H1 (cell line): ENCODE results near the gene PHETA1. TPM values are rescaled to one million over a fixed set of nuclear protein-coding genes. Genes with fewer than 3 reads are reported as not detected.

Source experiments
- CTCF ChIA-PET: fragments of 300-600 bp; sonication (Branson Sonifier 250); formaldehyde crosslinking; loops from one replicate; lab custom pipeline; 2021; ENCODE audit not compliant: partially characterized antibody; lab: Charles Lee
- POLR2A ChIA-PET: fragments of 300-600 bp; sonication (Branson Sonifier 250); formaldehyde crosslinking; loops from one replicate; lab custom pipeline; 2021; ENCODE audit warnings: inconsistent platforms; ENCODE audit not compliant: partially characterized antibody; lab: Charles Lee
- DNase-seq, 2 experiments: peaks; one replicate each; pipeline versions ENCODE4 v3.0.0 to v3.0.0-alpha.2; 2010 to 2022; ENCODE audit warnings: low spot score in 2 of 2, low read depth in 1 of 2, mixed read lengths in 1 of 2
- FAIRE-seq: peaks from 2 replicates; lab custom pipeline; 2011; peaks lifted over from hg19 to GRCh38; lab: Jason Lieb, UNC
- H2AFZ ChIP-seq: 2 replicates; pipeline ENCODE4 v1.8.1; 2012; ENCODE audit warnings: low read length, inconsistent platforms
- H2AK5ac ChIP-seq: 2 replicates; pipeline ENCODE4 v1.6.1; 2013; ENCODE audit warnings: low read depth, low read length
- H2BK120ac ChIP-seq: replicated peaks from 2 replicates; pipeline ENCODE3; 2013; ENCODE audit warnings: low read depth, low read length, inconsistent platforms
- H2BK12ac ChIP-seq: 2 replicates; pipeline ENCODE4 v1.6.1; 2013; ENCODE audit warnings: low read depth, low read length
- H2BK15ac ChIP-seq: 2 replicates; pipeline ENCODE4 v1.6.1; 2013; ENCODE audit warnings: low read length
- H2BK20ac ChIP-seq: 2 replicates; pipeline ENCODE4 v1.6.1; 2013; ENCODE audit warnings: low read length
- H2BK5ac ChIP-seq: 2 replicates; pipeline ENCODE4 v1.6.1; 2013; ENCODE audit warnings: low read depth, low read length
- H3K14ac ChIP-seq: 2 replicates; pipeline ENCODE4 v1.6.1; 2013; ENCODE audit warnings: inconsistent platforms; ENCODE audit not compliant: insufficient read length
- H3K18ac ChIP-seq: 2 replicates; pipeline ENCODE4 v1.6.1; 2013; ENCODE audit warnings: low read length; ENCODE audit errors: extremely low read depth
- H3K23ac ChIP-seq: 2 replicates; pipeline ENCODE4 v1.6.1; 2013; ENCODE audit warnings: inconsistent platforms; ENCODE audit not compliant: insufficient read length
- H3K23me2 ChIP-seq: 2 replicates; pipeline ENCODE4 v1.6.1; 2013; ENCODE audit warnings: low read depth, low read length
- H3K27ac ChIP-seq: 2 replicates; pipeline ENCODE4 v1.6.1; 2011; ENCODE audit warnings: low read depth, low read length, inconsistent platforms
- H3K27me3 ChIP-seq, 4 experiments: replicated peaks in 1 of 4; 1 replicate in 1 of 4; 2 replicates in 3 of 4; pipeline versions ENCODE4 v1.6.1 to v1.8.1; 2011 to 2013; ENCODE audit warnings: low read length in 3 of 4, mild to moderate bottlenecking in 3 of 4, inconsistent platforms in 2 of 4, mixed read lengths in 2 of 4, moderate library complexity in 1 of 4; ENCODE audit not compliant: control insufficient read depth in 3 of 4, insufficient read depth in 3 of 4; ENCODE audit errors: extremely low read depth in 1 of 4
- H3K36me3 ChIP-seq, 4 experiments: 2 replicates each; pipeline versions ENCODE4 v1.6.1 to v1.8.1; 2011 to 2013; ENCODE audit warnings: mild to moderate bottlenecking in 4 of 4, low read length in 3 of 4, moderate library complexity in 2 of 4, control low read depth in 1 of 4, inconsistent platforms in 1 of 4; ENCODE audit not compliant: insufficient read depth in 4 of 4, control insufficient read depth in 2 of 4
- H3K4ac ChIP-seq: replicated peaks from 2 replicates; pipeline ENCODE3; 2013; ENCODE audit warnings: low read length, low read depth, mixed read lengths, inconsistent platforms; ENCODE audit not compliant: insufficient read length
- H3K4me1 ChIP-seq, 4 experiments: replicated peaks in 1 of 4; 1 replicate in 1 of 4; 2 replicates in 3 of 4; pipeline versions ENCODE4 v1.6.1 to v1.8.1; 2011 to 2013; ENCODE audit warnings: low read length in 3 of 4, inconsistent platforms in 2 of 4, mixed read lengths in 1 of 4; ENCODE audit not compliant: insufficient read depth in 4 of 4, control insufficient read depth in 3 of 4
- H3K4me2 ChIP-seq, 2 experiments: 2 replicates each; pipeline versions ENCODE4 v1.6.1 to v1.8.1; 2011 to 2013; ENCODE audit warnings: low read depth in 2 of 2, low read length in 2 of 2, control low read depth in 1 of 2, inconsistent platforms in 1 of 2, mild to moderate bottlenecking in 1 of 2; ENCODE audit not compliant: insufficient read depth in 1 of 2
- H3K4me3 ChIP-seq, 4 experiments: fragments of 200-600, 300-600 bp in 1 of 4; sonication (generic), shearing (Covaris generic), sonication (Bioruptor Twin) in 1 of 4; 2 replicates each; pipeline versions ENCODE4 v1.5.1 to v1.8.1; 2011 to 2016; ENCODE audit warnings: low read length in 4 of 4, low read depth in 3 of 4, control low read depth in 2 of 4, inconsistent platforms in 2 of 4, mild to moderate bottlenecking in 2 of 4, mixed read lengths in 1 of 4, moderate library complexity in 1 of 4; ENCODE audit not compliant: insufficient read depth in 2 of 4; ENCODE audit errors: extremely low read depth in 1 of 4
- H3K56ac ChIP-seq: replicated peaks from 2 replicates; pipeline ENCODE3; 2013; ENCODE audit warnings: low read depth, mild to moderate bottlenecking, mixed read lengths, low read length, inconsistent platforms; ENCODE audit not compliant: insufficient read length
- H3K79me1 ChIP-seq: 2 replicates; pipeline ENCODE4 v1.6.1; 2013; ENCODE audit warnings: low read depth, low read length, control low read depth
- H3K79me2 ChIP-seq, 2 experiments: 2 replicates each; pipeline versions ENCODE4 v1.6.1 to v1.8.1; 2012 to 2013; ENCODE audit warnings: low read length in 2 of 2, mild to moderate bottlenecking in 2 of 2, inconsistent platforms in 1 of 2; ENCODE audit not compliant: insufficient read depth in 2 of 2, control insufficient read depth in 1 of 2
- H3K9ac ChIP-seq, 4 experiments: replicated peaks in 1 of 4; 1 replicate in 1 of 4; 2 replicates in 3 of 4; pipeline versions ENCODE4 v1.6.1 to v1.8.1; 2011 to 2013; ENCODE audit warnings: low read depth in 3 of 4, low read length in 3 of 4, control low read depth in 2 of 4, mild to moderate bottlenecking in 2 of 4, moderate library complexity in 2 of 4, inconsistent platforms in 1 of 4; ENCODE audit errors: extremely low read depth in 1 of 4
- H3K9me3 ChIP-seq, 2 experiments: 2 replicates each; pipeline versions ENCODE4 v1.6.1 to v1.8.1; 2012 to 2013; ENCODE audit warnings: mild to moderate bottlenecking in 2 of 2, moderate library complexity in 2 of 2, control low read depth in 1 of 2, inconsistent platforms in 1 of 2, low read depth in 1 of 2, low read length in 1 of 2, mixed read lengths in 1 of 2; ENCODE audit not compliant: insufficient read depth in 2 of 2
- H4K20me1 ChIP-seq, 2 experiments: replicated peaks in 1 of 2; 2 replicates each; pipeline versions ENCODE3 to v1.8.1; 2011 to 2013; ENCODE audit warnings: inconsistent platforms in 2 of 2, low read length in 2 of 2, mild to moderate bottlenecking in 1 of 2; ENCODE audit not compliant: insufficient read depth in 2 of 2, control insufficient read depth in 1 of 2
- H4K5ac ChIP-seq: 2 replicates; pipeline ENCODE4 v1.6.1; 2013; ENCODE audit warnings: low read length, low read depth, mixed read lengths, inconsistent platforms; ENCODE audit not compliant: insufficient read length
- H4K8ac ChIP-seq: 2 replicates; pipeline ENCODE4 v1.8.0; 2013; ENCODE audit warnings: mild to moderate bottlenecking, moderate library complexity, low read length, inconsistent platforms; ENCODE audit not compliant: insufficient read depth; ENCODE audit errors: extremely low read depth
- H4K91ac ChIP-seq: replicated peaks from 2 replicates; pipeline ENCODE3; 2013; ENCODE audit warnings: low read length, mixed read lengths, inconsistent platforms; ENCODE audit not compliant: insufficient read length
- ASH2L ChIP-seq: fragments of 200-600, 300-600 bp; sonication (generic); IDR thresholded peaks from one replicate; pipeline ENCODE4 v1.7.1; 2017; ENCODE audit warnings: low read length
- BACH1 ChIP-seq: IDR thresholded peaks from 2 replicates; pipeline ENCODE4 v1.6.1; 2012; ENCODE audit warnings: low read length, improper control_type of control experiment
- EP300 ChIP-seq, 2 experiments: IDR thresholded peaks; 1 replicate in 1 of 2; 2 replicates in 1 of 2; pipeline ENCODE4 v1.6.1; 2011 to 2012; ENCODE audit warnings: low read depth in 2 of 2, low read length in 2 of 2, mild to moderate bottlenecking in 2 of 2, borderline replicate concordance in 1 of 2, inconsistent platforms in 1 of 2, moderate library complexity in 1 of 2
- FOSL1 ChIP-seq: IDR thresholded peaks from 2 replicates; pipeline ENCODE4 v1.6.1; 2011; ENCODE audit warnings: mild to moderate bottlenecking, low read depth, low read length, moderate library complexity; ENCODE audit not compliant: insufficient read depth
- KDM1A ChIP-seq: fragments of 200-600, 300-600 bp; sonication (generic); IDR thresholded peaks from 2 replicates; pipeline ENCODE4 v1.7.1; 2016; ENCODE audit warnings: mild to moderate bottlenecking, low read length, borderline replicate concordance
- MAFK ChIP-seq: IDR thresholded peaks from 2 replicates; pipeline ENCODE4 v1.6.1; 2012; ENCODE audit warnings: low read depth, mild to moderate bottlenecking, improper control_type of control experiment, low read length
- SP2 ChIP-seq: IDR thresholded peaks from 2 replicates; pipeline ENCODE4 v1.6.1; 2012; ENCODE audit warnings: mild to moderate bottlenecking, low read length, inconsistent platforms
- SRF ChIP-seq: IDR thresholded peaks from 2 replicates; pipeline ENCODE4 v1.6.1; 2011; ENCODE audit warnings: mild to moderate bottlenecking, low read depth, low read length, moderate library complexity
- TEAD4 ChIP-seq: IDR thresholded peaks from 2 replicates; pipeline ENCODE4 v1.6.1; 2012; ENCODE audit warnings: low read depth, low read length, inconsistent platforms, mixed read lengths
- ZNF274 ChIP-seq: IDR thresholded peaks from 2 replicates; pipeline ENCODE4 v1.7.0; 2012; ENCODE audit warnings: low read length, borderline replicate concordance; ENCODE audit errors: extremely low read depth
- WGBS, 2 experiments: shearing (Covaris generic) in 1 of 2; methylation state at CpG; one replicate each; pipeline versions ENCODE4 v1.1.6 to v1.1.7; 2013 to 2015; ENCODE audit warnings: low lambda C conversion rate in 2 of 2, mixed read lengths in 2 of 2, inconsistent platforms in 1 of 2, low coverage in 1 of 2, missing lambda C conversion rate in 1 of 2; ENCODE audit not compliant: insufficient replicate concordance in 2 of 2, insufficient coverage in 1 of 2, insufficient read length in 1 of 2; ENCODE audit errors: extremely low coverage in 1 of 2, missing lambda C conversion rate in 1 of 2; 5-methylcytosine and 5-hydroxymethylcytosine counted together
- polyA plus RNA-seq, 7 experiments: library from polyadenylated mRNA; depleted of rRNA in 3 of 7; stranded (reverse) in 5 of 7; unstranded in 2 of 7; fragments of >200 nt in 5 of 7; fragments of 200-250 nt in 2 of 7; gene quantifications; 1 replicate in 5 of 7; 2 replicates in 1 of 7; 4 replicates in 1 of 7; pipeline versions ENCODE4 v1.2.1 to v1.2.3, GENCODE V29; 2011 to 2013; ENCODE audit warnings: missing spikeins in 2 of 7, mixed read lengths in 2 of 7
- total RNA-seq: library from RNA; stranded (reverse); fragmentation: NEBNext Ultra II Directional; extraction: Animal tissue kit (Norgen Biotek cat#: 25700); gene quantifications from 2 replicates; pipeline ENCODE4 v1.2.1, GENCODE V29; 2021
- TF ChIP-seq, protein P1 (sequence below): IDR thresholded peaks from 2 replicates; pipeline ENCODE4 v1.6.1; 2012; ENCODE audit warnings: inconsistent platforms
- TF ChIP-seq, protein P2 (sequence below): IDR thresholded peaks from 2 replicates; pipeline ENCODE4 v1.6.1; 2011; ENCODE audit warnings: low read length, improper control_type of control experiment

PHETA1 gene
- total and polyA plus RNA-seq, 2 of the 8 experiments (the other 6 are each of a cell fraction or from before 2014, with no cell fraction given) = 5.2 to 12.3 TPM

- CTCF ChIA-PET = interaction anchor here (1.1 to 4.6 kb wide), 3 partner anchors 10 to 55 kb away, joined by 3 to 30 read pairs (median 6); no protein-coding TSS in a partner anchor
- POLR2A ChIA-PET = interaction anchor here (0.6 to 1.3 kb wide), 2 partner anchors 25 to 196 kb away, joined by 3 read pairs; no protein-coding TSS in a partner anchor
- H3K79me1 ChIP-seq = no peaks in the 10 kb centered on the region
- TF ChIP-seq, protein P1, sequence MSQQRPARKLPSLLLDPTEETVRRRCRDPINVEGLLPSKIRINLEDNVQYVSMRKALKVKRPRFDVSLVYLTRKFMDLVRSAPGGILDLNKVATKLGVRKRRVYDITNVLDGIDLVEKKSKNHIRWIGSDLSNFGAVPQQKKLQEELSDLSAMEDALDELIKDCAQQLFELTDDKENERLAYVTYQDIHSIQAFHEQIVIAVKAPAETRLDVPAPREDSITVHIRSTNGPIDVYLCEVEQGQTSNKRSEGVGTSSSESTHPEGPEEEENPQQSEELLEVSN = no peak
- no peak for TF ChIP-seq EP300 (IDR thresholded peaks at IDR 0.05; ENCODE audit: borderline replicate concordance in 1 of 2, low read depth in 2 of 2, low read length in 2 of 2)
- TF ChIP-seq ASH2L = no peak
- TF ChIP-seq KDM1A = no peak
- TF ChIP-seq FOSL1 = no peak
- no peak for TF ChIP-seq SP2
- TF ChIP-seq MAFK = no peak
- TF ChIP-seq ZNF274 = no peak
- TF ChIP-seq, protein P2, sequence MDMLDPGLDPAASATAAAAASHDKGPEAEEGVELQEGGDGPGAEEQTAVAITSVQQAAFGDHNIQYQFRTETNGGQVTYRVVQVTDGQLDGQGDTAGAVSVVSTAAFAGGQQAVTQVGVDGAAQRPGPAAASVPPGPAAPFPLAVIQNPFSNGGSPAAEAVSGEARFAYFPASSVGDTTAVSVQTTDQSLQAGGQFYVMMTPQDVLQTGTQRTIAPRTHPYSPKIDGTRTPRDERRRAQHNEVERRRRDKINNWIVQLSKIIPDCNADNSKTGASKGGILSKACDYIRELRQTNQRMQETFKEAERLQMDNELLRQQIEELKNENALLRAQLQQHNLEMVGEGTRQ = no peak
- no peak for TF ChIP-seq SRF
- no peak for TF ChIP-seq TEAD4
- TF ChIP-seq BACH1 = no peak
Observed at GRCh38 chr12:111341426-111342065, 27.3 kb downstream of the PHETA1 start.

More at GRCh38 chr12:111341426-111342065, 27.3 kb downstream of the PHETA1 start:
- DNase-seq (no peak), FAIRE-seq (no peak)
- H3K79me2 ChIP-seq = no peaks in the 10 kb centered on the region
- no peak overlapping the region for H2BK20ac ChIP-seq
- no peak overlapping the region for H3K4me3 ChIP-seq
- H3K27ac ChIP-seq = no peak overlapping the region
- H4K91ac ChIP-seq = no peak overlapping the region
- no peak overlapping the region for H3K14ac ChIP-seq
- no peaks in the 10 kb centered on the region for H3K36me3 ChIP-seq
- H2BK12ac ChIP-seq = no peak overlapping the region
- H2BK120ac ChIP-seq = no peak overlapping the region
- H3K18ac ChIP-seq = no peak overlapping the region
- no peak overlapping the region for H2AFZ ChIP-seq
- no peaks in the 10 kb centered on the region for H3K27me3 ChIP-seq
- H3K9ac ChIP-seq = no peak overlapping the region
- H3K23me2 ChIP-seq = no peaks in the 10 kb centered on the region
- no peak overlapping the region for H2AK5ac ChIP-seq
- H3K4ac ChIP-seq = no peak overlapping the region
- no peak overlapping the region for H2BK15ac ChIP-seq
- H4K8ac ChIP-seq = no peak overlapping the region
- no peak overlapping the region for H2BK5ac ChIP-seq
- H3K56ac ChIP-seq = no peak overlapping the region
- H3K9me3 ChIP-seq = no peaks in the 10 kb centered on the region
- peaks cover 0 to 6% (median 0%) of the 10 kb centered on the region in 4 experiments; a peak in 2 of 7 replicates for H3K4me1 ChIP-seq
- no peak overlapping the region for H4K5ac ChIP-seq
- H3K4me2 ChIP-seq = no peak overlapping the region
- 89% methylated on average over 18 of the region's 20 CpGs; no CpG with 5 or more reads in 1 of the 2 experiments for WGBS, 2 experiments
- no peaks in the 10 kb centered on the region for H4K20me1 ChIP-seq
- H3K23ac ChIP-seq = no peak overlapping the region
